ENCODE results near the gene GNPTAB. TPM values are rescaled to one million over a fixed set of nuclear protein-coding genes. Genes with fewer than 3 reads are reported as not detected.

GNPTAB gene
- polyA plus RNA-seq, 3 donors: 5.8 to 15.3 (median 9.2) TPM

Other genes starting within 250 kb of the GNPTAB start
- 1 to 10 TPM in 1 of 3 donors, under 1 TPM in 1, not detected in 1; 0.21 to 1.7 TPM for gene MYBPC1, start 236.0 kb downstream of the GNPTAB start, polyA plus RNA-seq
- 10 to 100 TPM; 15.3 to 64.4 (median 50.3) TPM for gene CHPT1, start 133.3 kb downstream of the GNPTAB start, polyA plus RNA-seq
- under 1 TPM in 2 of 3 donors, not detected in 1; 0.12 to 0.56 TPM for gene SYCP3, start 91.5 kb downstream of the GNPTAB start, polyA plus RNA-seq
- 10 to 100 TPM in 2 of 3 donors, 1 to 10 TPM in 1; 3.9 to 30.8 (median 13.1) TPM for gene DRAM1, start 46.6 kb upstream of the GNPTAB start, polyA plus RNA-seq
- gene WASHC3, start 231.0 kb upstream of the GNPTAB start, polyA plus RNA-seq: 10 to 100 TPM; 21.3 to 64.1 (median 35.5) TPM

Data from adipose tissue (tissue), 3 donors.